ENCODE data around the gene KLHL33.

The KLHL33 gene

DNA sequence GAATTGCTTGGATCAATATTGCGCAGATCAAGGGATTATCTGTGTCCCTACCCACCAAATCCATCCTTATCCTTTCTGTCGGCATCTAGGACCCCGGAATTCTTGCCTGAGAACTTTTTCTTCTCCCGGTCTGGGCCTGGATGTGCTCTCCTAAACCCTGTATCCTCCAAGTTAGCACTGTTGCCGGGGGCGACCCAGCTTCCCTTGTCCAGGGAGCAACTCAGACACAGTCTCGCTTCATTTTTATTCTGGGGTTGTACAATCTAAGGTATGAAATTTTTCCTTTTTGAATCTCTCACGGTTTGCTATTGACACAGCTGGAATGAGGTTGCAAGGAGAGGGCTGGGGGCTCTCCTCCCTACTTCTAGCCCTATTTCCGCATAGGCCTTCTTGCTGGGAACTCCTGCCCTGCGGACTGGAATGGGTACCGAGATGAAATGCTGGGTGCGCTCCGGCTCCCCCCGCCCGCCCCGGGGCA is 32.8 kb upstream of the KLHL33 start:
- peak overlapping the region; percentile 71 for H3K4me3 ChIP-seq (ENCODE audit: low read depth, low read length)
- H3K36me3 ChIP-seq (ENCODE audit: control insufficient read depth in 2 of 2, insufficient read depth in 1 of 2, low read length in 2 of 2): peaks cover 16 to 26% of the 10 kb centered on the region in 2 experiments
- no peaks in the 10 kb centered on the region for H3K9me3 ChIP-seq (ENCODE audit: control insufficient read depth, insufficient read depth, low read depth, low read length)
- peak overlapping the region; percentile 84; the same call in 1 of the 2 replicates for H3K27ac ChIP-seq (ENCODE audit: extremely low read depth, low read depth, low read length)
- ChIA-PET POLR2A (interaction anchor here (1.1 to 2.6 kb wide), 6 partner anchors 8 to 126 kb away, joined by 3 to 41 read pairs (median 16); partner anchors contain the start of genes APEX1, OSGEP, PARP2 and PIP4P1), CTCF (interaction anchor here (0.6 to 1.2 kb wide), 2 partner anchors 53 to 89 kb away, joined by 3 read pairs; no protein-coding TSS in a partner anchor)
- H3K4me1 ChIP-seq (ENCODE audit: control insufficient read depth, insufficient read depth, low read length): peaks cover 5% of the 10 kb centered on the region
- TF ChIP-seq ZNF707 (tag by site-specific recombination; IDR thresholded peaks at IDR 0.05) (no peak), ZNF501 (tag by site-specific recombination; IDR thresholded peaks at IDR 0.05) (no peak), ZFHX2 (tag by site-specific recombination; conservative IDR thresholded peaks at IDR 0.05) (no peak), ZNF558 (tag by site-specific recombination; IDR thresholded peaks at IDR 0.05) (no peak), ZNF221 (tag by site-specific recombination; IDR thresholded peaks at IDR 0.05; ENCODE audit: borderline replicate concordance) (no peak), ZNF561 (tag by site-specific recombination; IDR thresholded peaks at IDR 0.05; ENCODE audit: borderline replicate concordance) (no peak), ZNF660 (tag by site-specific recombination; IDR thresholded peaks at IDR 0.05) (no peak), ZNF341 (tag by site-specific recombination; IDR thresholded peaks at IDR 0.05; ENCODE audit: low read depth) (no peak), ZNF416 (tag by site-specific recombination; IDR thresholded peaks at IDR 0.05) (no peak), GLI2 (tag by site-specific recombination; IDR thresholded peaks at IDR 0.05; ENCODE audit: borderline replicate concordance, low read depth) (no peak)
- TF ChIP-seq, protein P1, sequence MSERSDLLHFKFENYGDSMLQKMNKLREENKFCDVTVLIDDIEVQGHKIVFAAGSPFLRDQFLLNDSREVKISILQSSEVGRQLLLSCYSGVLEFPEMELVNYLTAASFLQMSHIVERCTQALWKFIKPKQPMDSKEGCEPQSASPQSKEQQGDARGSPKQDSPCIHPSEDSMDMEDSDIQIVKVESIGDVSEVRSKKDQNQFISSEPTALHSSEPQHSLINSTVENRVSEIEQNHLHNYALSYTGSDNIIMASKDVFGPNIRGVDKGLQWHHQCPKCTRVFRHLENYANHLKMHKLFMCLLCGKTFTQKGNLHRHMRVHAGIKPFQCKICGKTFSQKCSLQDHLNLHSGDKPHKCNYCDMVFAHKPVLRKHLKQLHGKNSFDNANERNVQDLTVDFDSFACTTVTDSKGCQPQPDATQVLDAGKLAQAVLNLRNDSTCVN (tag by site-specific recombination; optimal IDR thresholded peaks at IDR 0.05): no peak
- TF ChIP-seq, protein P2, sequence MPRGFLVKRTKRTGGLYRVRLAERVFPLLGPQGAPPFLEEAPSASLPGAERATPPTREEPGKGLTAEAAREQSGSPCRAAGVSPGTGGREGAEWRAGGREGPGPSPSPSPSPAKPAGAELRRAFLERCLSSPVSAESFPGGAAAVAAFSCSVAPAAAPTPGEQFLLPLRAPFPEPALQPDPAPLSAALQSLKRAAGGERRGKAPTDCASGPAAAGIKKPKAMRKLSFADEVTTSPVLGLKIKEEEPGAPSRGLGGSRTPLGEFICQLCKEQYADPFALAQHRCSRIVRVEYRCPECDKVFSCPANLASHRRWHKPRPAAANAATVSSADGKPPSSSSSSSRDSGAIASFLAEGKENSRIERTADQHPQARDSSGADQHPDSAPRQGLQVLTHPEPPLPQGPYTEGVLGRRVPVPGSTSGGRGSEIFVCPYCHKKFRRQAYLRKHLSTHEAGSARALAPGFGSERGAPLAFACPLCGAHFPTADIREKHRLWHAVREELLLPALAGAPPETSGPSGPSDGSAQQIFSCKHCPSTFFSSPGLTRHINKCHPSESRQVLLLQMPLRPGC (tag by site-specific recombination; IDR thresholded peaks at IDR 0.05): no peak
- TF ChIP-seq, protein P3, sequence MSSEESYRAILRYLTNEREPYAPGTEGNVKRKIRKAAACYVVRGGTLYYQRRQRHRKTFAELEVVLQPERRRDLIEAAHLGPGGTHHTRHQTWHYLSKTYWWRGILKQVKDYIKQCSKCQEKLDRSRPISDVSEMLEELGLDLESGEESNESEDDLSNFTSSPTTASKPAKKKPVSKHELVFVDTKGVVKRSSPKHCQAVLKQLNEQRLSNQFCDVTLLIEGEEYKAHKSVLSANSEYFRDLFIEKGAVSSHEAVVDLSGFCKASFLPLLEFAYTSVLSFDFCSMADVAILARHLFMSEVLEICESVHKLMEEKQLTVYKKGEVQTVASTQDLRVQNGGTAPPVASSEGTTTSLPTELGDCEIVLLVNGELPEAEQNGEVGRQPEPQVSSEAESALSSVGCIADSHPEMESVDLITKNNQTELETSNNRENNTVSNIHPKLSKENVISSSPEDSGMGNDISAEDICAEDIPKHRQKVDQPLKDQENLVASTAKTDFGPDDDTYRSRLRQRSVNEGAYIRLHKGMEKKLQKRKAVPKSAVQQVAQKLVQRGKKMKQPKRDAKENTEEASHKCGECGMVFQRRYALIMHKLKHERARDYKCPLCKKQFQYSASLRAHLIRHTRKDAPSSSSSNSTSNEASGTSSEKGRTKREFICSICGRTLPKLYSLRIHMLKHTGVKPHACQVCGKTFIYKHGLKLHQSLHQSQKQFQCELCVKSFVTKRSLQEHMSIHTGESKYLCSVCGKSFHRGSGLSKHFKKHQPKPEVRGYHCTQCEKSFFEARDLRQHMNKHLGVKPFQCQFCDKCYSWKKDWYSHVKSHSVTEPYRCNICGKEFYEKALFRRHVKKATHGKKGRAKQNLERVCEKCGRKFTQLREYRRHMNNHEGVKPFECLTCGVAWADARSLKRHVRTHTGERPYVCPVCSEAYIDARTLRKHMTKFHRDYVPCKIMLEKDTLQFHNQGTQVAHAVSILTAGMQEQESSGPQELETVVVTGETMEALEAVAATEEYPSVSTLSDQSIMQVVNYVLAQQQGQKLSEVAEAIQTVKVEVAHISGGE (tag by site-specific recombination; conservative IDR thresholded peaks at IDR 0.05; ENCODE audit: low read depth): 0 out of 2 replicates have a peak, but pooled peaks have one; percentile 6
- TF ChIP-seq, protein P4, sequence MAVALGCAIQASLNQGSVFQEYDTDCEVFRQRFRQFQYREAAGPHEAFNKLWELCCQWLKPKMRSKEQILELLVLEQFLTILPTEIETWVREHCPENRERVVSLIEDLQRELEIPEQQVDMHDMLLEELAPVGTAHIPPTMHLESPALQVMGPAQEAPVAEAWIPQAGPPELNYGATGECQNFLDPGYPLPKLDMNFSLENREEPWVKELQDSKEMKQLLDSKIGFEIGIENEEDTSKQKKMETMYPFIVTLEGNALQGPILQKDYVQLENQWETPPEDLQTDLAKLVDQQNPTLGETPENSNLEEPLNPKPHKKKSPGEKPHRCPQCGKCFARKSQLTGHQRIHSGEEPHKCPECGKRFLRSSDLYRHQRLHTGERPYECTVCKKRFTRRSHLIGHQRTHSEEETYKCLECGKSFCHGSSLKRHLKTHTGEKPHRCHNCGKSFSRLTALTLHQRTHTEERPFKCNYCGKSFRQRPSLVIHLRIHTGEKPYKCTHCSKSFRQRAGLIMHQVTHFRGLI (tag by site-specific recombination; IDR thresholded peaks at IDR 0.05): no peak
- TF ChIP-seq, protein P5, sequence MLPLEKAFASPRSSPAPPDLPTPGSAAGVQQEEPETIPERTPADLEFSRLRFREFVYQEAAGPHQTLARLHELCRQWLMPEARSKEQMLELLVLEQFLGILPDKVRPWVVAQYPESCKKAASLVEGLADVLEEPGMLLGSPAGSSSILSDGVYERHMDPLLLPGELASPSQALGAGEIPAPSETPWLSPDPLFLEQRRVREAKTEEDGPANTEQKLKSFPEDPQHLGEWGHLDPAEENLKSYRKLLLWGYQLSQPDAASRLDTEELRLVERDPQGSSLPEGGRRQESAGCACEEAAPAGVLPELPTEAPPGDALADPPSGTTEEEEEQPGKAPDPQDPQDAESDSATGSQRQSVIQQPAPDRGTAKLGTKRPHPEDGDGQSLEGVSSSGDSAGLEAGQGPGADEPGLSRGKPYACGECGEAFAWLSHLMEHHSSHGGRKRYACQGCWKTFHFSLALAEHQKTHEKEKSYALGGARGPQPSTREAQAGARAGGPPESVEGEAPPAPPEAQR (tag by site-specific recombination; IDR thresholded peaks at IDR 0.05): no peak
- TF ChIP-seq, protein P6, sequence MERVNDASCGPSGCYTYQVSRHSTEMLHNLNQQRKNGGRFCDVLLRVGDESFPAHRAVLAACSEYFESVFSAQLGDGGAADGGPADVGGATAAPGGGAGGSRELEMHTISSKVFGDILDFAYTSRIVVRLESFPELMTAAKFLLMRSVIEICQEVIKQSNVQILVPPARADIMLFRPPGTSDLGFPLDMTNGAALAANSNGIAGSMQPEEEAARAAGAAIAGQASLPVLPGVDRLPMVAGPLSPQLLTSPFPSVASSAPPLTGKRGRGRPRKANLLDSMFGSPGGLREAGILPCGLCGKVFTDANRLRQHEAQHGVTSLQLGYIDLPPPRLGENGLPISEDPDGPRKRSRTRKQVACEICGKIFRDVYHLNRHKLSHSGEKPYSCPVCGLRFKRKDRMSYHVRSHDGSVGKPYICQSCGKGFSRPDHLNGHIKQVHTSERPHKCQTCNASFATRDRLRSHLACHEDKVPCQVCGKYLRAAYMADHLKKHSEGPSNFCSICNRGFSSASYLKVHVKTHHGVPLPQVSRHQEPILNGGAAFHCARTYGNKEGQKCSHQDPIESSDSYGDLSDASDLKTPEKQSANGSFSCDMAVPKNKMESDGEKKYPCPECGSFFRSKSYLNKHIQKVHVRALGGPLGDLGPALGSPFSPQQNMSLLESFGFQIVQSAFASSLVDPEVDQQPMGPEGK (tag by site-specific recombination; IDR thresholded peaks at IDR 0.05): 0 out of 2 replicates have a peak, but pooled peaks have one; percentile 17
